NCI-H748 (cell line): ENCODE data around the gene TMEM222.

Experiments
- DNase-seq: peaks from one replicate; lab custom pipeline; 2025; ENCODE audit not compliant: unreplicated experiment; lab: John Stamatoyannopoulos, UW

Gene TMEM222

GRCh38 chr1:27341525-27342252, 19.7 kb downstream of the TMEM222 start, which contains the start of gene SYTL1:
Gene SYTL1, plus strand, starts transcription at chr1:27342022. Its CDS starts 3,313 bp downstream, at chr1:27345335.
- no peak for DNase-seq

- DNase-seq, result no peak
Measured at GRCh38 chr1:27342391-27342777, 20.4 kb downstream of the TMEM222 start.

GRCh38 chr1:27342778-27343638, 21.0 kb downstream of the TMEM222 start:
- DNase-seq, result peak; percentile 5

- DNase-seq, result no peak
Measured at GRCh38 chr1:27343639-27344025, 21.7 kb downstream of the TMEM222 start.

GRCh38 chr1:27345272-27345671, 23.3 kb downstream of the TMEM222 start:
- DNase-seq, result no peak

- DNase-seq, result no peak
Measured at GRCh38 chr1:27346357-27346756, 24.4 kb downstream of the TMEM222 start.

GRCh38 chr1:27346991-27347624, 25.1 kb downstream of the TMEM222 start:
- DNase-seq, result no peak

- DNase-seq, result peak; percentile 38
Measured at GRCh38 chr1:27348861-27349783, 27.2 kb downstream of the TMEM222 start.

GRCh38 chr1:27349784-27350662, 28.1 kb downstream of the TMEM222 start:
- DNase-seq, result peak; percentile 80

GRCh38 chr1:27350663-27351540, 28.9 kb downstream of the TMEM222 start:
- no peak for DNase-seq

GRCh38 chr1:27351541-27352107, 29.7 kb downstream of the TMEM222 start:
- DNase-seq, result no peak

- no peak for DNase-seq
Measured at GRCh38 chr1:27353166-27353565, 31.2 kb downstream of the TMEM222 start.

GRCh38 chr1:27353629-27354028, 31.7 kb downstream of the TMEM222 start:
- no peak for DNase-seq

GRCh38 chr1:27355683-27356082, 33.7 kb downstream of the TMEM222 start:
- DNase-seq, result no peak

- DNase-seq, result no peak
Measured at GRCh38 chr1:27356277-27356618, 34.3 kb downstream of the TMEM222 start.

- DNase-seq, result no peak
Measured at GRCh38 chr1:27356619-27357280, 34.8 kb downstream of the TMEM222 start.

- peak; percentile 48 for DNase-seq
Measured at GRCh38 chr1:27357281-27358037, 35.5 kb downstream of the TMEM222 start.
